Measurements from ENCODE around the gene MTCH1. TPM values are rescaled to one million over a fixed set of nuclear protein-coding genes. Genes with fewer than 3 reads are reported as not detected.

Gene MTCH1
- total and polyA plus RNA-seq, 2 donors (not counting 1 experiment from before 2014, with no cell fraction given) = 91.7 to 150 TPM

DNA sequence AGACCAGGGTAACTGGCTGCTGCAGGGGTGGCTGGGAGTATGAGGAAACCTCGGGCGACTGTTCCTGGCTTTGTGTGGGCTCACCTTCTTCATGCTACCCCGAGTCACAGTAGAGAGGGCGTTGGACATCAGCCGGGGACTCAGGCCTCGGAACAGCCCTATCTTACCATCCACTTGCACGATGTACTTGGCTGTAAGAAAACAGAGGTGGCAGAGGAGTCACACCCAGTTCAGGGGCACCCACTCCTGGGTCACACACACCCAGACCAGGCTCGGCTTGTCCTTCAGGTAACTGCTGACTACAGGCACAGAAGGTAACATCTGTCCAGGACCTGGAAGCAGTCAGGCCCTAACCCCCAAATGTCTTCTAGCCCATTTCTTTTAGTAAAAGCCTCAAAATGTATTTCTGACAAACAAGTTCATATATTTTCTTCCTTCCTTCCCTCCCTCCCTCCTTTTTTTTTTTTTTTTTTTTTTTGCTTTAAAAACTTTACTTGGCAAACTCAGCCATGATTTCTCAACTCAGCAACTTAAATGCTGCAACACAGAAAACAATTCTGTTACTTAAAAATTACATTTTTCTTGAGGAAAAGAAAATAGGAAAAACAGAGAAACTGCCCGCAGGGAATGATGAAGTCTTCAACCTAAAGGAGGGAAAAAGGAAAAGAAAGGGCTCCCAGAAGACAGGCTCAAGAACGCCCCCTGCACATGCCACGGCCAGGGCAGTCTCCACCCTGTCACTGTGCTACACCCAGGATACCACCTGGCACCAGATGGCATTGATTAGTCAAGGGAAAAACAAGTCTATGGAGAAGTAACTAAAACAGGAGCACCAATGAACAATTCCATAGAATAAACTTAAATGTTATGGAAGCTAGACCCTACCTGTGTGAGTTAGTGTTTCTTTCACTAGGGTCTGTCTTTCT lies 7.3 kb downstream of the MTCH1 start:
- 97% methylated on average over 6 of the region's 11 CpGs for WGBS (ENCODE audit: insufficient coverage)
- no peak overlapping the region for H3K4me3 ChIP-seq (ENCODE audit: control extremely low read depth in 1 of 5, extremely low read depth in 1 of 5, insufficient read depth in 1 of 5, low read depth in 2 of 5, low read length in 4 of 5)
- POLR2A ChIA-PET = interaction anchor here (0.7 to 1.4 kb wide), 3 partner anchors 27 to 510 kb away, joined by 3 to 18 read pairs (median 6); partner anchors contain the start of gene FGD2
- no peak for DNase-seq
- no peaks in the 10 kb centered on the region for H3K9me3 Mint-ChIP-seq (ENCODE audit: insufficient read depth)
- no peak for TF ChIP-seq EZH2 (IDR thresholded peaks at IDR 0.05; ENCODE audit: borderline replicate concordance, insufficient read depth, low read depth, low read length, poor library complexity, severe bottlenecking)
- TF ChIP-seq, protein P1, sequence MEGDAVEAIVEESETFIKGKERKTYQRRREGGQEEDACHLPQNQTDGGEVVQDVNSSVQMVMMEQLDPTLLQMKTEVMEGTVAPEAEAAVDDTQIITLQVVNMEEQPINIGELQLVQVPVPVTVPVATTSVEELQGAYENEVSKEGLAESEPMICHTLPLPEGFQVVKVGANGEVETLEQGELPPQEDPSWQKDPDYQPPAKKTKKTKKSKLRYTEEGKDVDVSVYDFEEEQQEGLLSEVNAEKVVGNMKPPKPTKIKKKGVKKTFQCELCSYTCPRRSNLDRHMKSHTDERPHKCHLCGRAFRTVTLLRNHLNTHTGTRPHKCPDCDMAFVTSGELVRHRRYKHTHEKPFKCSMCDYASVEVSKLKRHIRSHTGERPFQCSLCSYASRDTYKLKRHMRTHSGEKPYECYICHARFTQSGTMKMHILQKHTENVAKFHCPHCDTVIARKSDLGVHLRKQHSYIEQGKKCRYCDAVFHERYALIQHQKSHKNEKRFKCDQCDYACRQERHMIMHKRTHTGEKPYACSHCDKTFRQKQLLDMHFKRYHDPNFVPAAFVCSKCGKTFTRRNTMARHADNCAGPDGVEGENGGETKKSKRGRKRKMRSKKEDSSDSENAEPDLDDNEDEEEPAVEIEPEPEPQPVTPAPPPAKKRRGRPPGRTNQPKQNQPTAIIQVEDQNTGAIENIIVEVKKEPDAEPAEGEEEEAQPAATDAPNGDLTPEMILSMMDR (IDR thresholded peaks at IDR 0.05) = no peak
- no peak overlapping the region for H3K9ac ChIP-seq (ENCODE audit: low read length)
- H3K79me2 ChIP-seq (ENCODE audit: control insufficient read depth, insufficient read depth, low read length) = peaks cover 57% of the 10 kb centered on the region
- no peaks in the 10 kb centered on the region for H3K9me3 ChIP-seq (ENCODE audit: control extremely low read depth in 1 of 3, control insufficient read depth in 2 of 3, insufficient read depth in 1 of 3, low read length in 2 of 3)
- H3K4me1 ChIP-seq (ENCODE audit: control insufficient read depth in 2 of 2, insufficient read depth in 2 of 2, low read length in 2 of 2) = peaks cover 9 to 11% of the 10 kb centered on the region in 2 donors
- CTCF ChIA-PET = interaction anchor here (0.6 to 9.7 kb wide), 33 partner anchors 15 to 363 kb away, joined by 3 to 223 read pairs (median 5); partner anchors contain the start of genes C6orf89, PI16 and PPIL1
- no peaks in the 10 kb centered on the region for H3K27me3 ChIP-seq (replicated peaks in 1 of 4; ENCODE audit: control extremely low read depth in 1 of 4, control insufficient read depth in 3 of 4, insufficient read depth in 4 of 4, low read length in 3 of 4)
- no peak overlapping the region for H3K27ac Mint-ChIP-seq
- peaks cover 0 to 71% of the 10 kb centered on the region in 2 experiments for H3K36me3 ChIP-seq (replicated peaks in 1 of 2; ENCODE audit: control extremely low read depth in 1 of 2, control insufficient read depth in 1 of 2, extremely low read depth in 1 of 2, insufficient read depth in 2 of 2, low read length in 1 of 2)
- ATAC-seq (ENCODE audit: low read depth) = no peak
- no peak overlapping the region for H3K27ac ChIP-seq (ENCODE audit: low read length in 2 of 2)
- H3K4me1 Mint-ChIP-seq = peaks cover 37% of the 10 kb centered on the region
- intact Hi-C loops (cut with micrococcal nuclease) = no loop called here
- no peak overlapping the region for H3K4me2 ChIP-seq (replicated peaks; ENCODE audit: low read depth, low read length, poor library complexity, severe bottlenecking)
- peaks cover 83% of the 10 kb centered on the region for H4K20me1 ChIP-seq (ENCODE audit: control insufficient read depth, insufficient read depth, low read length, poor library complexity, severe bottlenecking)
- no peak overlapping the region for H2AFZ ChIP-seq (ENCODE audit: insufficient read depth, low read depth, low read length, poor library complexity, severe bottlenecking)
- no peak overlapping the region for H3K4me3 Mint-ChIP-seq
- H3K27me3 Mint-ChIP-seq = no peaks in the 10 kb centered on the region
